Kidney epithelial cell (primary cell): ENCODE data around the gene GOLGA6A. TPM values are rescaled to one million over a fixed set of nuclear protein-coding genes. Genes with fewer than 3 reads are reported as not detected.

Source experiments
- DNase-seq: peaks from one replicate; pipeline ENCODE4 v3.0.0-alpha.2; 2010; ENCODE audit warnings: low read depth
- H3K27me3 ChIP-seq: 2 replicates; pipeline ENCODE4 v1.6.0; 2011; ENCODE audit warnings: low read length; ENCODE audit not compliant: control insufficient read depth, insufficient read depth
- H3K36me3 ChIP-seq: 2 replicates; pipeline ENCODE4 v1.5.1; 2011; ENCODE audit warnings: low read length; ENCODE audit not compliant: control insufficient read depth, insufficient read depth
- H3K4me3 ChIP-seq: 2 replicates; pipeline ENCODE4 v1.5.1; 2011; ENCODE audit warnings: low read depth, mild to moderate bottlenecking, control low read depth, low read length
- CTCF ChIP-seq: IDR thresholded peaks from 2 replicates; pipeline ENCODE4 v1.5.1; 2011; ENCODE audit warnings: mild to moderate bottlenecking, moderate library complexity, low read length, control low read depth, inconsistent platforms; ENCODE audit not compliant: insufficient read depth, poor library complexity, severe bottlenecking
- total RNA-seq: library from RNA; depleted of rRNA; stranded (reverse); fragments of >200 nt; gene quantifications from 2 replicates; pipeline ENCODE4 v1.2.3, GENCODE V29; 2015

Gene GOLGA6A
- total RNA-seq, 1 donor from 2014 or later, result not detected

- no peak overlapping the region for H3K4me3 ChIP-seq
- peaks cover 81% of the 10 kb centered on the region for H3K27me3 ChIP-seq
- TF ChIP-seq CTCF, result no peak
- H3K36me3 ChIP-seq, result no peaks in the 10 kb centered on the region
- no peak for DNase-seq
Measured at GRCh38 chr15:74128785-74129585, 46.6 kb upstream of the GOLGA6A start.

GRCh38 chr15:74127954-74128784 lies 45.8 kb upstream of the GOLGA6A start:
- H3K4me3 ChIP-seq, result peak overlapping the region; percentile 22
- no peaks in the 10 kb centered on the region for H3K36me3 ChIP-seq
- TF ChIP-seq CTCF, result no peak
- peaks cover 78% of the 10 kb centered on the region for H3K27me3 ChIP-seq
- no peak for DNase-seq

- no peak for DNase-seq
- Histone ChIP-seq H3K4me3 (peak overlapping the region; percentile 22), H3K36me3 (no peaks in the 10 kb centered on the region), H3K27me3 (peaks cover 76% of the 10 kb centered on the region)
- TF ChIP-seq CTCF, result peak; percentile 100
Measured at GRCh38 chr15:74127255-74127953, 45.1 kb upstream of the GOLGA6A start.

DNA sequence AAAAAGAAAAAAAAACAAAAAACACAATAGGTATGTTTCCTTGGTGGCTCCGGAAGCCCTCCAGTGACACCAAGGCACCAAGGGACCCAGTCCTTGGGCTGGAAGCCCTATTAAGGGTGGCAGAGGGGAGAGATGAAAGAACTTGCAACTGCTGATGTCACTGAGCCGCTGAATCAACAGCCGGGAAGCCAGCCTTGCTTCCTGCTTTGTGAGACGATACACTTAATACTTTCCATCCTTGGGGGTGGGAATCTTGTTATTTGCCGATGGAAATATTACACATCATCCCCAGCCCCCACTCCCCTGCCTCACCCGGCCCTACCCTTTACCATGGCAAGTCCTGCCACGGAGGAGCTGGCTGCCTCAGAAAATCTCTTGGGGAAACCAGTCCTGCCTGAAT lies 42.4 kb upstream of the GOLGA6A start:
- peaks cover 72% of the 10 kb centered on the region for H3K27me3 ChIP-seq

GRCh38 chr15:74124196-74124595 lies 41.8 kb upstream of the GOLGA6A start:
- Histone ChIP-seq H3K27me3 (peaks cover 66% of the 10 kb centered on the region), H3K36me3 (no peaks in the 10 kb centered on the region), H3K4me3 (no peak overlapping the region)
- no peak for DNase-seq
- no peak for TF ChIP-seq CTCF

More for the DNA sequence above, 42.4 kb upstream of the GOLGA6A start:
- no peaks in the 10 kb centered on the region for H3K36me3 ChIP-seq
- no peak for TF ChIP-seq CTCF
- DNase-seq, result no peak
- H3K4me3 ChIP-seq, result no peak overlapping the region
